Kidney glomerular epithelial cell (primary cell): ENCODE results near the gene UNC5CL.
A peak's percentile ranks its signal among the peaks of the same experiment; 100 is the strongest.

Source experiments
- DNase-seq: peaks from one replicate; lab custom pipeline; 2025; lab: John Stamatoyannopoulos, UW

The UNC5CL gene

GRCh38 chr6:41062056-41062455 is 23.0 kb upstream of the UNC5CL start:
- no peak for DNase-seq

GRCh38 chr6:41061196-41061726 is 22.2 kb upstream of the UNC5CL start:
- DNase-seq: no peak

- no peak for DNase-seq
Observed at GRCh38 chr6:41059556-41059955, 20.5 kb upstream of the UNC5CL start.

GRCh38 chr6:41058783-41059181 is 19.8 kb upstream of the UNC5CL start:
- no peak for DNase-seq

- no peak for DNase-seq
Observed at GRCh38 chr6:41056768-41057490, 17.9 kb upstream of the UNC5CL start.

- DNase-seq: no peak
Observed at GRCh38 chr6:41055149-41055548, 16.1 kb upstream of the UNC5CL start.

GRCh38 chr6:41054511-41054910 is 15.5 kb upstream of the UNC5CL start:
- no peak for DNase-seq

- no peak for DNase-seq
Observed at GRCh38 chr6:41053041-41053440, 14.0 kb upstream of the UNC5CL start, which contains the start of gene APOBEC2. TSS of gene APOBEC2 (plus strand) at chr6:41053202. CDS start at chr6:41053348, 146 bp downstream.

- no peak for DNase-seq
Observed at GRCh38 chr6:41051873-41052272, 12.9 kb upstream of the UNC5CL start.

- no peak for DNase-seq
Observed at GRCh38 chr6:41050536-41050935, 11.5 kb upstream of the UNC5CL start.

- no peak for DNase-seq
Observed at GRCh38 chr6:41049955-41050354, 10.9 kb upstream of the UNC5CL start.

GRCh38 chr6:41049521-41049920 is 10.5 kb upstream of the UNC5CL start:
- DNase-seq: no peak

- no peak for DNase-seq
Observed at GRCh38 chr6:41047745-41048732, 9.0 kb upstream of the UNC5CL start.

GRCh38 chr6:41047306-41047705 is 8.3 kb upstream of the UNC5CL start:
- no peak for DNase-seq

- DNase-seq: no peak
Observed at GRCh38 chr6:41046084-41046483, 7.1 kb upstream of the UNC5CL start.

- DNase-seq: no peak
Observed at GRCh38 chr6:41045664-41046063, 6.6 kb upstream of the UNC5CL start.

- DNase-seq: no peak
Observed at GRCh38 chr6:41043151-41043550, 4.1 kb upstream of the UNC5CL start.

- DNase-seq: no peak
Observed at GRCh38 chr6:41042226-41043055, 3.4 kb upstream of the UNC5CL start, which contains the start of gene TSPO2. TSS of gene TSPO2 (plus strand) at chr6:41042467. CDS start at chr6:41042986, 519 bp downstream.

GRCh38 chr6:41040940-41041536 is 2.0 kb upstream of the UNC5CL start:
- no peak for DNase-seq

GRCh38 chr6:41040101-41040939 is 1.3 kb upstream of the UNC5CL start:
- DNase-seq: peak; percentile 95
